ENCODE measurements around the gene TPRN.

The TPRN gene

DNA sequence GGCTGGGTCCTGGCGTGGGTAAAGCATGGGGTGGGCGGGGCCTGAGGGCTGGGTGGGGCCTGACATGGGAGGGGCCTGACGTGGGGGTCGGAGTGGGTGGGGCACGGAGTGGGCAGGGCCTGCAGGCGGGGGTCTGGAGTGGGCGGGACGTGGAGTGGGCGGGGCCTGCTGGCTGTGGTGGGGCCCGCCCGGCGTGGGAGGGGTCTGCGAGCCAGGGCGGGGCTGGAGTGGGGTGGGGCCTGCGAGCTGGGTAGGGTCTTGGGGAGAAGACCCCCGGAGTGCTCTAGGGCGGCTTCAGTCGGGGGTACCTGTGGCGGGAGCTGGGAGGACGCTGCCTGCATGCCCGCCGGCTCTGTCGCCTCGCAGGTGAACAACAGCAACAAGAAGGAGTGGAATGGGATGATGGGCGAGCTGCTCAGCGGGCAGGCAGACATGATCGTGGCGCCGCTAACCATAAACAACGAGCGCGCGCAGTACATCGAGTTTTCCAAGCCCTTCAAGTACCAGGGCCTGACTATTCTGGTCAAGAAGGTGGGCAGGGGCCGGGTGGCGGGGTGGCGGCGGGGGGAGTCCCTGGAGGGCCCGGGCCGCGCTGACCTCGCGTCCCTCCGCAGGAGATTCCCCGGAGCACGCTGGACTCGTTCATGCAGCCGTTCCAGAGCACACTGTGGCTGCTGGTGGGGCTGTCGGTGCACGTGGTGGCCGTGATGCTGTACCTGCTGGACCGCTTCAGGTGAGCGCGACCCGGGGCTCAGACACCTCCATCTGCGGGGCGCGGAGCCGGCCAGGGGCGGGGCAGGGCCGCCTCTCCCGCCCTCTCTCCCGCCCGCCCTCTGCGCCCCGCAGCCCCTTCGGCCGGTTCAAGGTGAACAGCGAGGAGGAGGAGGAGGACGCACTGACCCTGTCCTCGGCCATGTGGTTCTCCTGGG is 38.7 kb downstream of the TPRN start:
- no peak for DNase-seq (ENCODE audit: low read depth in 2 of 2)

DNA sequence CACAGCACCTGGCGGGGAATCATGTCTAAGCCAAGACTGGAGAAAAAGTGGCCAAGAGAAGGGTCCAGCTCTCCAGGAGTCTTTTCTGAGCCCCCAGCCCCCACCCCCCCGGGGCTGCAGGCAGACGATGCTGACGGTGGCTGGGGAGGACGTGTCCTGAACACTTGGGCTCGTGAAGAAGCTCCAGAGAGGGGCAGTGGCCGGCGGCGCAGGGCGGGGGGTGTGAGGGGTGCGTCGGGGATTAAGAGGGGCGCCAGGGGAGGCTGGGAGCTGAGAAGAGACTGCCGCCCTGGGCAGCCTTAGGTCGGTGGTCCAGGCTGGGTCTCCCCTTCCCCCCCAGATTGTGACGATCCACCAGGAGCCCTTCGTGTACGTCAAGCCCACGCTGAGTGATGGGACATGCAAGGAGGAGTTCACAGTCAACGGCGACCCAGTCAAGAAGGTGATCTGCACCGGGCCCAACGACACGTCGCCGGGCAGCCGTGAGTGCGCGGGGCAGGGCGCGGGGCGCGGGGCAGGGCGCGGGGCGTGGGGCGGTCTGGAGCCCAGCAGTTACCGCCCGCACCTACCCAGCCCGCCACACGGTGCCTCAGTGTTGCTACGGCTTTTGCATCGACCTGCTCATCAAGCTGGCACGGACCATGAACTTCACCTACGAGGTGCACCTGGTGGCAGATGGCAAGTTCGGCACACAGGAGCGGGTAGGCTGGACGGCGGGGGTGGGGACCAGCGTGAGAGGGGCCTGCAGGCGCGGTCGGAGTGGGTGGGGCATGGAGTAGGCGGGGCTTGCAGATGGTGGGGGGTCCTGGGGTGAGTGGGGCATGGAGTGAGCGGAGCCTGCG is 39.6 kb downstream of the TPRN start:
- no peak for DNase-seq (ENCODE audit: low read depth in 2 of 2)

DNA sequence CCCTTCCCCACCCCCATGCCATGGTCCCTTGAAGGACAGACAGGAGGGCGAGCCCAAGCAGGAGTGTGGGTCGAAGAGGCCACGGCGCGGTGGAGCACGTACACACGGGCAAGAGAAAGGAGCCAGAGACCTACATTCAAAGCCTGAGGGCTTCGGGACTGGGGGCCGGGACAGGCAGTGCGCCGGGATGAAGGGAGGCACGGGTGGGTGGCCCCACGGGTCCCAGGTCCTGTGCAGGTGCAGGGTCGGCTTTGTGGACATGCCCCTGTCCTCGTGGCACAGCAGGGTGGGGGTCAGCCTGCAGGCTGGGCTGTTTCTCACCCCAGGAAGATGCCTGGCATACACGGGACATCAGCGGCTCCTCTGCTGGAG is 40.5 kb downstream of the TPRN start:
- DNase-seq (ENCODE audit: low read depth in 2 of 2) = no peak

DNA sequence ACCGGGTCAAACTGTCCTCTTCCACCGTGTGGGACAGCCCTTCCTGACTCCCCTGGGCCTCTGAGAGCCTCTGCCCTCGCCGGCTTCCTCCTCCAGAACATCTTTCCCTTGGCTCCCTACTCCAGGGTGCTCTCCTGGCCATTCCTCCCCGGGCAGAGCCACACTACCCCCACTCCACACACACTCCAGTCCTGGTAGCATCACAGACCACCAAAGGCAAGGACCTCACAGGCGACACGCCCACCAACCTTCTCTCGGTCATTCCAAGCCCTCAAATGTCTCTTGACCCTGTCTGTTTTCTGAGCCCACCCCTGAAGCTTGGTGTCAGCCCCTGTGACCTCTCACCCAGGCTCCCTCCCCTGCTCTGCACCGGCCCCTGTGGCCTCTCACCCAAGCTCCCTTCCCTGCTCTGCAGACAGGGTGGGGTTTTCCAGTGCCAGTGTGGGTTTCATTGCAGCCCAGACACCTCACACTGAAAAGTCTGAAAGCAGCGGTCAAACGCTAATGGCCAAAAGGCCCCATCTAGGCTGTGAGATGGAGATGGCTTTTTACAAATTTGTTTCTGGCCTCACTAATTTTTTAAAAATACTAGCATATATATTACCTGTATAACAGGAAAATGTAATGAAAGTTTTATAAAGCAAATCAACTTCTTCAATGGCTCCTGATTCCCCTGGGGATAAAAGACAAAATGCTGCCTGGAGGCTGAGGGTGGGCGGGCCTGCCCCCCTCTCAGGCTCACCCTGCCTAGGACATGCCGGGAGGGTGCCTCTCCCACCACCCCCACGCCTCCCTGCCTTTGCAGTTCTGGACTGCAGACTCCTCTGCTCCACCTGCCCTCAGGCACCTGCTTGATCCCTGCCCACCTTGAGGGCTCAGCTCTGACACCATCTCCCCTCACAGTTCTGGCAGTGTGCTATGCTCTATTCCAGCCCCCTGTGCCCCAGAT is 41.2 kb downstream of the TPRN start:
- no peak for DNase-seq (ENCODE audit: low read depth in 2 of 2)

DNA sequence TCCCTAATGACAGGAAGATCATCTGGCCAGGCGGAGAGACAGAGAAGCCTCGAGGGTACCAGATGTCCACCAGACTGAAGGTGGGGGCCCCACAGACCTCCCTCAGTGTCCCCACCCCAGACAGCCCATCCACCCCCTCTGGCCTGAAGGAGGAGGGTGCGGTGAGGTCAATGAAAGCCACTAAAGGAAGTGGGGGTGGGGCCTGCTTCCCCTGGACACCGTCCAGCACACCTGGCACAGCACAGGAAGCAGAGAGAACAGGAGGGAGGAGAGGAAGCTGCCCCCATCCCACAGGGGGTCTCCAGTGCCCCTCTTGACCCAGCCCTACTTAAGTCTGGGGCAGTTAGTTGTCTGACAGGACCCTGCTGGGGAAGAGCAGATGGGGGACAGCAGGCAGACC is 41.9 kb downstream of the TPRN start:
- no peak for DNase-seq (ENCODE audit: low read depth in 2 of 2)

DNA sequence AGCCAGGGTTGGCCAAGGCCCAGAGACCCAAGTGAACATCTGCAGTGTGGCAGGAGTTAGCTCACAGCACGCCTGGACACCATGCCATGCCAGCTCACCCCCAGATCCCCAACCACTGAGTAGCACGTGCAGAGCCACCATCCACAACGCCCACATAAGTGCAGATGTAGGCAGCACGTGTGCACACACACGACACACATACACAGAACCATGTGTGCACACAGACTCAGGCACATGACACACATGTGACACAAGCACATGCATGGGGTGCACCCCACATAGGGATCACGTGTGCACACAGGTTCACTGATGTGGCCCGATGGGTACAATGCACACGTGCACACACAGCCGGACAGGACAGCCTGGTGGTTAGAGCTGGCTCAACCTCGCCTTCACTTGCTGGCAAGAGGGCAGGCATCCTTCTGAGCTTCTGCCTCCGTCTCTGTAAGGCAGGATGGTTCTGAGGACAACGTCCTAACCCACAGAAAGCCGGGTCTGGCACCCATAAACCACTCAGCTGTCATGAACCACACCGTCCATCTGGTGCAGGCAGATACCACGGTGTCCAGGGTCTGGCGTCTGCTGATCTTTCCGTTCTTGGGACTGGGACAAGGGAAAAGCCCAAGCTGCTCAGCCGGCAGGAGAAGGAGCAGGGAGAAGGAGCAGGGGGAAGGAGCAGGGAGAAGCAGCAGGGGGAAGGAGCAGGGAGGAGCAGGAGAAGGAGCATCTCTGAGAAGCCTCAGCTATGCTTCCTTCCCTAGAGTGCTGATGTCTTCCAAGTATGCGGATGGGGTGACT is 42.7 kb downstream of the TPRN start:
- DNase-seq (ENCODE audit: low read depth in 2 of 2) = no peak

DNA sequence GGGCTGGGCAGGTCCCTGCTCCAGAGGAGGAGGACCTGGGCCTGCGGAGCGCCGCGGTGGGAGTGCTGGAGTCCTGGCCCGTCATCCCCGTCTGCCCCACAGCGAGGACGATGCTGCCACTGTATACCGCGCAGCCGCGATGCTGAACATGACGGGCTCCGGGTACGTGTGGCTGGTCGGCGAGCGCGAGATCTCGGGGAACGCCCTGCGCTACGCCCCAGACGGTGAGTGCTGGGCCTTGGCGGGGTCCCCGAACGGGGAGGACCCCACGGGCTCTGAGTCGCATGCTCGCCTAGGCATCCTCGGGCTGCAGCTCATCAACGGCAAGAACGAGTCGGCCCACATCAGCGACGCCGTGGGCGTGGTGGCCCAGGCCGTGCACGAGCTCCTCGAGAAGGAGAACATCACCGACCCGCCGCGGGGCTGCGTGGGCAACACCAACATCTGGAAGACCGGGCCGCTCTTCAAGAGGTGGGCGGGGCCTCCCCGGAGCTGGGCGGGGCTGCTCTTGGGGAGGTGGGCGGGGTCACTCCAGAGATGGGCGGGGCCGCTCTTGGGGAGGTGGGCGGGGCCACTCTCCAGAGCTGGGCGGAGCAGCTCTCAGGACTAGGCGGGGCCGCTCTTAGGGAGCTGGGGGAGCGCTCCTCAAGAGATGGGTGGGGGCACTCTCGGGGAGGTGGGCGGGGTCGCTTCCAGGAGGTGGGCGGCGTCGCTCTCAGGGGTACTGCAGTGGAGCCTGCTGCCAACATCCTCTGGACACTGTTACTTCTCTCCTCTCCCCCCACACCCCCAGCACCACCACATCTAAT is 43.8 kb downstream of the TPRN start:
- DNase-seq (ENCODE audit: low read depth in 2 of 2) = peak; percentile 61 to 74

DNA sequence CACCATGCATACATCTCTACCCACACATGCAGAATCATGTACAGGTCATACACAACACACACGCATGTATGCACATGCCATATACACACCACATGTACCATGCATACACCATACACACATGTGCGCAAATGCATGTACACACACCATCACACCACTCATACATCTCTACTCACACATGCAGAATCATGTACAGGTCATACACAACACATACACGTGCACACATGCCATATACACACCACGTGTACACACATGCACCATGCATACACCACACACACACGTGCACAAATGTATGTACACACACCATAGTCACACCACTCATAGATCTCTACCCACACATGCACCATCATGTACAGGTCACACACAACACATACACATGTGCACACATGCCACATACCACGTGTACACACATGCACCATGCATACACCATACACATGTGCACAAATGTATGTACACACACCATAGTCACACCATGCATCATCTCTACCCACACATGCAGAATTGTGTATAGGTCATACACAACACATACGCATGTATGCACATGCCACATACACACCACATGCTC is 47.6 kb downstream of the TPRN start:
- DNase-seq (ENCODE audit: low read depth in 2 of 2) = no peak

DNA sequence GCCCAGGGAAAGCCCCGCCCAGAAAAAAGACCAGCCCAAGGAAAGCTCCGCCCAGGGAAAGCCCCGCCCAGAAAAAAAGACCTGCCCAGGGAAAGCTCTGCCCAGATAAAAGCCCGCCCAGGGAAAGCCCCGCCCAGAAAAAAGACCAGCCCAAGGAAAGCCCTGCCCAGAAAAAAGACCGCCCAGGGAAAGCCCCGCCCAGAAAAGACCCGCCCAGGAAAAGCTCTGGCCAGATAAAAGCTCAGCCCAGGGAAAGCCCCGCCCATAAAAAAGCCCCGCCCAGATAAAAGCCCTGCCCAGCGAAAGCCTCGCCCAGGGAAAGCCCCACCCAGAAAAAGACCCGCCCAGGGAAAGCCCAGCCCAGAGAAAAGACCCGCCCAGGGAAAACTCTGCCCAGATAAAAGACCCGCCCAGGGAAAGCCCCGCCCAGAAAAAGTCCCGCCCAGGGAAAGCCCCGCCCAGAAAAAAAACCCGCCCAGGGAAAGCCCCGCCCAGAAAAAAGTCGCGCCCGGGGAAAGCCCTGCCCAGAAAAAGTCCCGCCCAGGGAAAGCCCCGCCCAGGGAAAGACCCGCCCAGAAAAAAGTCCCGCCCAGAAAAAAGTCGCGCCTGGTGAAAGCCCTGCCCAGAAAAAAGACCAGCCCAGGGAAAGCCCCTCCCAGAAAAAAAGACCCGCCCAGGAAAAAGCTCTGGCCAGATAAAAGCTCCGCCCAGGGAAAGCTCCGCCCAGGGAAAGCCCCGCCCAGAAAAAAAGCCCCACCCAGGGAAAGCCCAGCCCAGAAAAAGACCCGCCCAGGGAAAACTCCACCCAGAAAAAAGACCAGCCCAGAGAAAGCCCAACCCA is 49.7 kb downstream of the TPRN start:
- peak in 1 of 2 donors; percentile 35 for DNase-seq (ENCODE audit: low read depth in 2 of 2)

DNA sequence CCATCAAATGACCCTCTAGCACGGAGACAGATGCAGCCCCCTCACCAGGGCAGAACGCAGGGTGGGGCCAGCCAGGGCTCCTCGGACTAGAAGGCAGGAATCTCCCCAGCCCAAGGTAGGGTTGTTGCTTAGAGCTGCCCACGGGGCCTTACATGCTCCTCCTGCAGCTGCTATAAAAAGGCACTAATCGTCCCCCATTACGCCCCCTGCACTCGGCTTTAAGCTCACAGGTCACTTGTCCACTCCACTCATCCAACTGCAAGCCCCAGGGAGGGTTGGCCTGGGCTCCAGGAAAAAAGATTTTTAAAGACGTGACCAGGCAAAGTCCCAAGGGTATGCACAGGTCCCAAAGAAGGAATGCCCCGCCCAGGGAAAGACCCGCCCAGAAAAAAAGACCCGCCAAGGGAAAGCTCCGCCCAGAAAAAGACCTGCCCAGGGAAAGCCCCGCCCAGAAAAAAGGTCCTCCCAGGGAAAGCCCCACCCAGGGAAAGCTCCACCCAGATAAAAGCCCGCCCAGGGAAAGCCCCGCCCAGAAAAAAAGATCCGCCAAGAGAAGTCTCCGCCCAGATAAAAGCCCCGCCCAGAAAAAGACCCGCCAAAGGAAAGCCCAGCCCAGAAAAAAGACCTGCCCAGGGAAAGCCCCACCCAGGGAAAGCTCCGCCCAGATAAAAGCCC is 50.5 kb downstream of the TPRN start:
- DNase-seq (ENCODE audit: low read depth in 2 of 2) = no peak

DNA sequence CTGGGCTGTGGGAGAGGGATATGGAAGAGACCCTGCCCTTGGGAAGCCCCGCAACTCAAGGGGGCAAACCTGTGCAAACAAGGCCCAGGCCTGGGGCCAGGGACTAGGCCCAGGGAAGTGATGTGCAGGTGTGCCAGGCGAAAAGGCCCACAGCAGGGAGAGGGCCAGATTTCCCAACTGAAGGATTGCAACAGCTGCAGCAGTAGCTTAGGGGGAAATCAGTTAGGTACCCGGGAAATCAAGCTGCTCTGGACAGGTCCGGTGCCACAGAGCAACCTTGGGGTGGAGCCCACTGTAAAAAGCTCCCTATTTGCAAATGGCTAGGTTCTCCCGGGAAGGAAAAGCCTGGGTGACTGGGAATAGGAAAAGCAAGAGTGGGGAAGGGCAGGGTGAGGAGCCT is 51.2 kb downstream of the TPRN start:
- no peak for DNase-seq (ENCODE audit: low read depth in 2 of 2)

DNA sequence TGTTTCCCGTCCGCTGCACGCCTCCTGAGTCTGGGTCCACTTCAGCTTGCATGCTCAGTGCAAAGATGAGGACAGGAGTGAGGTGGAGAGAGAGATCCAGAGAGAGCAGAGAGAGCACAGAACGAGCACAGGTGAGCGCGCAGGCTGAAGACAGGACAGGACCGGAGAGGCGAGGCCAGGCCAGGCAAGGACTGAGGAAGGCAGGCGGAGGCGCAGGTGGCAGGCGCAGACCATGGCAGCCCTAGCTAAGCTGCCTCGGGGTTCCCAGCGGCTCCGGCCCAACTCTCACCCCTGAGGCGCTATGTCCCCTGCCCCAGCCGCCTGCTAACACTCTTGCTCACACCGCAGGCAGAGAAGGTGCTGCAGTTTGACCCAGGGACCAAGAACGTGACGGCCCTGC is 51.9 kb downstream of the TPRN start:
- no peak for DNase-seq (ENCODE audit: low read depth in 2 of 2)

DNA sequence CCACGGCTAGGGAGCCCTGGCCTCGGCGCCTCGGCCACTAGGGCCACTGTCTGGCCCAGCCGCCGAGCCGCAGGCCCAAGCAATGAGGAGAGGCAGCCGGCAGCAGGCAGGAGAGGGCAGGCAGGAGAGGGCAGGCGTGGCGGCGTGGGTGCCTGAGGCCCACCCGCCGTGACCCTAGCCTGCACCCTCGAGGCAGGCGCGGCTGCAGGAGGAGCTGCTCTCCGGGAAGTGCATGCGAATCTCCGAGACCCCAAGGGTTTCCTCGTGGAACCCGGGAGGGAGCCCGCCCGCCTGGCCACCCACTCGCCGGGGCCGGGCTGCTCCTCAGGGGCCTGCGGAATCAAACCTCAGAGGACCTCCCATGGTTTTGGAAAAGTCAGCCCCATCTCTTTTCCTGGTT is 52.3 kb downstream of the TPRN start:
- DNase-seq (ENCODE audit: low read depth in 2 of 2) = no peak

DNA sequence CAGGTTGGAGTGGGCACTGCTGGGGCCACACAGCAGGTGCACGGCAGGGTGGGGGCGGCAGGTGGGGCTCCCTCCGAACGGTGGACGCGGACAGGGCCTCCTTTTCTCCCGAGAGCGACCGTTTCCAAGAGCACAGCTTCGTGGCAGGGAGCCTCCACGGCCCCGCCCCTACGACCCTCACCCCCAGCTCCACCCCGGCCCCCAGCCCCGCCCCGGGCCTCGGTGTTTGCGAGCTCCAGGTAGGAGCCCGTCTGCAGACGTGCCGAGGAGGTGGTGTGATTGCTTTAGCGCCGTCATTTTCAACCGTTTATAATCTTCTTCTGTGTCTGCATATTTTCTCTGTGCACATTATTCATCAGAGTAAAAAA is 52.8 kb downstream of the TPRN start:
- DNase-seq (ENCODE audit: low read depth in 2 of 2) = no peak

DNA sequence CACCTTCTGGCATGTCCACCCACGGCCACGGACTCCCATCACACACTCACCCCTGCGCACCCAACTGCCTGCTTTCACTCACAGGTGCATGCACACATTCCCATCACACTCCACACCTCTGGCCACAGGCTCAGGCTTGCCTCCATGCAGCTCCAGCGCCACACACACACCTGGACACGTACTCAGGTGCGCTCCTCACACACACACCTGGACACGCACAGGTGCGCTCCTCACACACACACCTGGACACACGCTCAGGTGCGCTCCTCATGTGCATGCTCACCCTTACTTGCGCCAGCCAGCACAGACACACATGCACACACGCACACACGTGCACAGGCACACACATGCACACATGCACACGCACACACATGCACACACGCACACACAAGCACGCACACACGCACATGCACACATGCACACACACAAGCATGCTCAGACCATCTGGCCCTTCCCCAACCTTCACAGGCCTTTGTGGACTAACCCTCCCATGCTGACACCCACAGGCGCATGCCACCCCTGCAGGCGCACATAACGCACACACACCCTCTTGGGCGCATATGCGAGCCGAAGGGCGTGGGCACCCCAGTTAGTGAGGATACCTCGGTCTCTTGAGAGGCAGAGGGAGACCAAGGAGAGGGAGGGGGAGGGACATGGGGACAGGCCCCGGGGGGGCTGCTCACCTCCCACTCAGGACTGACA is 53.3 kb downstream of the TPRN start:
- no peak for DNase-seq (ENCODE audit: low read depth in 2 of 2)

DNA sequence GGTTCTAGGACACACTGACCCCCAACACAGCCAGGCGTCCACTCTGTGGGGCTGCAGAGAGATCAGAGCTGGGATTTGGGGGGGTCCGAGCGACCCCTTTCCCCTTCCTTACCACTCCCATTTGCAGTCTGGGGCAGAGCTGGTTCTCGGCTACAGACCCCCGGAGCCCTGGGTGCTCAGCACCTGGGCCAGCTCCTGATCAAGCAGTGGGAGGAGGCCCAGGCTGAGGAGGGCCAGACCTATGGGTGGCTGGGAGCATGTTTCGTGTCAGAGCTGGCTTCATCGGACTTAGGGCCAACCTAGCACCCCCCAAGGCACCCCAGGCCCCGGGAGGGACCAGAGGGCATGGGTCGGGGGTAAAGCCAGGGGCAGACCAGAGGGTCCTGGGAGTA is 54.0 kb downstream of the TPRN start:
- DNase-seq (ENCODE audit: low read depth in 2 of 2) = no peak

DNA sequence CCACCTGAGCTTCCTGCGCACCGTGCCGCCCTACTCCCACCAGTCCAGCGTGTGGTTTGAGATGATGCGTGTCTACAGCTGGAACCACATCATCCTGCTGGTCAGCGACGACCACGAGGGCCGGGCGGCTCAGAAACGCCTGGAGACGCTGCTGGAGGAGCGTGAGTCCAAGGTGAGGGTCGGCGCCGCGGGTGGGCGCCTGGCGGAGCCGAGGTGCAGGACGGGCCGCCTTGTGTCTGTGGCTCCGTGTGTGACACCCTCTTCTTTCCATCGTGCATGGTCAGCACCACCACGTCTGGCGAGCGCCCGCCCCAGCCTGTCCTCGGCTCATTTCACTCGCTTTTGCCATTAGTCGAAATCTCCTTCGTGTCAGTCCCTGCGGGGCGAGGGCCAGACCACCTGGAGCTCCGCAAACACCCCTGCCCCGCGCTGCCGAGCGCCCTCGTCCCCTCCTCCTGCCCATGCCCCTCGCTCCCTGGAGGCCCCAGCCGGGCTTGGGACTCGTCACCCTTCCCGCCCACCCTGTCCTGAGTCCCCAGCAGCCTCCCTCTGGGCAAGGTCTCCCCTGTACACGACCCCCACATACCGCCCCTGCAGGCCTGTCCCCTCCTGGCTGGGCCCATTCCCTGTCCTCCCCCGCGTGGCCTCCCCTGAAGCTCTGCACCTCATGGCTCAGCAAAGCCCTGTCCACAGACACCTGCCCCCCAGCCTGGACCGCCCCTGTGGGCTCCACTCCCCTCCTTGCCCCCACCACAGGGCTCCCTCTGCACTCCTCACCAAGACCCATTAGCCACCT is 54.6 kb downstream of the TPRN start:
- DNase-seq (ENCODE audit: low read depth in 2 of 2) = no peak
